Measurements from ENCODE around the gene AFAP1L2.

DNA sequence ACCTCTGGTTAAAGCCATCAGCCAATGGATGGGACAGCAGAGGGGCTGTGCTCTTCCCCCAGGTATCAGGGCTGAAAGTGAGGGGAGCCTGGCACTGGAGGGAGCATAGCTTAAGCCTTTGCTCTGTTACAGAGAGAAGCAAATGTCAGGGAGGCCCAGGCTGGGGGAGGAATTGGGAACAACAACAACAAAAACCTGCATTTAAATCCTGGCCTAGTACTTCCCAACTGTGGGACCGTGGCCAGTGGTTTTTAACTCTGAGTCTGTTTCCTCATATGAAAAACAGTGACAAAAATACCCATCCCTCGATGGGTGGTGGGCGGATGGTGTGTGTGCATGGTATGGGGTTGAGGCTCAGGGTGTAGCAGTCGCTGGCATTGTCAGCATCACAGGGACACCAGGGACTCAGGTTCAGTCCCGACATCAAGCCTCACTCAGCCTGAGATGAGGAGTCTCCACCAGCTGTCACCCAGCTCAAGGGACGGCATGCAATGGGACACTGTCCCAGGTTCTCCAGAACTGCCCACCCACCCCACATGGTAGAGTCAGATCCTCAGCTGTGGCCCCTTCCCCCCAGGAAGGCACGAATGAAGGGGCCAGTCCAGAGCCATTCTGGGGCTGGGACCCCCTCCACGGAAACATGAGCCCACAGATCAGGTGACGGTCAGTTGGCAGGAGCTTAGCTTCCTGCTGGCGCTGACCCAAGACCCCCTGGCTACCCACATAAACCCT is 74.5 kb downstream of the AFAP1L2 start:
- TF ChIP-seq, protein P1, sequence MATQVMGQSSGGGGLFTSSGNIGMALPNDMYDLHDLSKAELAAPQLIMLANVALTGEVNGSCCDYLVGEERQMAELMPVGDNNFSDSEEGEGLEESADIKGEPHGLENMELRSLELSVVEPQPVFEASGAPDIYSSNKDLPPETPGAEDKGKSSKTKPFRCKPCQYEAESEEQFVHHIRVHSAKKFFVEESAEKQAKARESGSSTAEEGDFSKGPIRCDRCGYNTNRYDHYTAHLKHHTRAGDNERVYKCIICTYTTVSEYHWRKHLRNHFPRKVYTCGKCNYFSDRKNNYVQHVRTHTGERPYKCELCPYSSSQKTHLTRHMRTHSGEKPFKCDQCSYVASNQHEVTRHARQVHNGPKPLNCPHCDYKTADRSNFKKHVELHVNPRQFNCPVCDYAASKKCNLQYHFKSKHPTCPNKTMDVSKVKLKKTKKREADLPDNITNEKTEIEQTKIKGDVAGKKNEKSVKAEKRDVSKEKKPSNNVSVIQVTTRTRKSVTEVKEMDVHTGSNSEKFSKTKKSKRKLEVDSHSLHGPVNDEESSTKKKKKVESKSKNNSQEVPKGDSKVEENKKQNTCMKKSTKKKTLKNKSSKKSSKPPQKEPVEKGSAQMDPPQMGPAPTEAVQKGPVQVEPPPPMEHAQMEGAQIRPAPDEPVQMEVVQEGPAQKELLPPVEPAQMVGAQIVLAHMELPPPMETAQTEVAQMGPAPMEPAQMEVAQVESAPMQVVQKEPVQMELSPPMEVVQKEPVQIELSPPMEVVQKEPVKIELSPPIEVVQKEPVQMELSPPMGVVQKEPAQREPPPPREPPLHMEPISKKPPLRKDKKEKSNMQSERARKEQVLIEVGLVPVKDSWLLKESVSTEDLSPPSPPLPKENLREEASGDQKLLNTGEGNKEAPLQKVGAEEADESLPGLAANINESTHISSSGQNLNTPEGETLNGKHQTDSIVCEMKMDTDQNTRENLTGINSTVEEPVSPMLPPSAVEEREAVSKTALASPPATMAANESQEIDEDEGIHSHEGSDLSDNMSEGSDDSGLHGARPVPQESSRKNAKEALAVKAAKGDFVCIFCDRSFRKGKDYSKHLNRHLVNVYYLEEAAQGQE (IDR thresholded peaks at IDR 0.05; ENCODE audit: insufficient read depth in 1 of 2, low read depth in 2 of 2, low read length in 1 of 2), result no peak
- TF ChIP-seq, protein P2, sequence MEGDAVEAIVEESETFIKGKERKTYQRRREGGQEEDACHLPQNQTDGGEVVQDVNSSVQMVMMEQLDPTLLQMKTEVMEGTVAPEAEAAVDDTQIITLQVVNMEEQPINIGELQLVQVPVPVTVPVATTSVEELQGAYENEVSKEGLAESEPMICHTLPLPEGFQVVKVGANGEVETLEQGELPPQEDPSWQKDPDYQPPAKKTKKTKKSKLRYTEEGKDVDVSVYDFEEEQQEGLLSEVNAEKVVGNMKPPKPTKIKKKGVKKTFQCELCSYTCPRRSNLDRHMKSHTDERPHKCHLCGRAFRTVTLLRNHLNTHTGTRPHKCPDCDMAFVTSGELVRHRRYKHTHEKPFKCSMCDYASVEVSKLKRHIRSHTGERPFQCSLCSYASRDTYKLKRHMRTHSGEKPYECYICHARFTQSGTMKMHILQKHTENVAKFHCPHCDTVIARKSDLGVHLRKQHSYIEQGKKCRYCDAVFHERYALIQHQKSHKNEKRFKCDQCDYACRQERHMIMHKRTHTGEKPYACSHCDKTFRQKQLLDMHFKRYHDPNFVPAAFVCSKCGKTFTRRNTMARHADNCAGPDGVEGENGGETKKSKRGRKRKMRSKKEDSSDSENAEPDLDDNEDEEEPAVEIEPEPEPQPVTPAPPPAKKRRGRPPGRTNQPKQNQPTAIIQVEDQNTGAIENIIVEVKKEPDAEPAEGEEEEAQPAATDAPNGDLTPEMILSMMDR (IDR thresholded peaks at IDR 0.05), result no peak
- TF ChIP-seq POLR2AphosphoS5 (IDR thresholded peaks at IDR 0.05; ENCODE audit: low read depth, low read length), result no peak

Measured in Panc1 (cell line).